Effector memory CD4-positive, alpha-beta T cell (primary cell): ENCODE results near the gene CACNG8.
"Not testable (repeated sequence)": the region's sequence is repeated elsewhere in the genome, so short reads cannot be mapped to it uniquely, and the experiment has no call there.

Experiments used
- DNase-seq, 3 donors: peaks; one replicate each; pipeline ENCODE4 v3.0.0-alpha.2; 2020
- H3K27ac ChIP-seq: 2 replicates; pipeline ENCODE4 v1.7.0; 2013; ENCODE audit warnings: mild to moderate bottlenecking, low read length, moderate library complexity; ENCODE audit not compliant: insufficient read depth, poor library complexity, severe bottlenecking
- H3K27me3 ChIP-seq: replicated peaks from 2 replicates; pipeline ENCODE4 v1.7.0; 2013; ENCODE audit warnings: mild to moderate bottlenecking, low read length; ENCODE audit not compliant: insufficient read depth, control insufficient read depth, poor library complexity, severe bottlenecking
- H3K36me3 ChIP-seq: 2 replicates; pipeline ENCODE4 v1.7.0; 2013; ENCODE audit warnings: mild to moderate bottlenecking, low read length, moderate library complexity; ENCODE audit not compliant: control insufficient read depth, insufficient read depth
- H3K4me1 ChIP-seq: 2 replicates; pipeline ENCODE4 v1.7.0; 2013; ENCODE audit warnings: low read length, mild to moderate bottlenecking; ENCODE audit not compliant: control insufficient read depth, insufficient read depth, poor library complexity, severe bottlenecking
- H3K4me3 ChIP-seq: 2 replicates; pipeline ENCODE4 v1.7.0; 2013; ENCODE audit warnings: low read length, low read depth, mild to moderate bottlenecking; ENCODE audit not compliant: insufficient read depth, poor library complexity, severe bottlenecking
- H3K9me3 ChIP-seq: 2 replicates; pipeline ENCODE4 v1.7.0; 2013; ENCODE audit warnings: mild to moderate bottlenecking, low read length, moderate library complexity; ENCODE audit not compliant: control insufficient read depth

The CACNG8 gene

DNA sequence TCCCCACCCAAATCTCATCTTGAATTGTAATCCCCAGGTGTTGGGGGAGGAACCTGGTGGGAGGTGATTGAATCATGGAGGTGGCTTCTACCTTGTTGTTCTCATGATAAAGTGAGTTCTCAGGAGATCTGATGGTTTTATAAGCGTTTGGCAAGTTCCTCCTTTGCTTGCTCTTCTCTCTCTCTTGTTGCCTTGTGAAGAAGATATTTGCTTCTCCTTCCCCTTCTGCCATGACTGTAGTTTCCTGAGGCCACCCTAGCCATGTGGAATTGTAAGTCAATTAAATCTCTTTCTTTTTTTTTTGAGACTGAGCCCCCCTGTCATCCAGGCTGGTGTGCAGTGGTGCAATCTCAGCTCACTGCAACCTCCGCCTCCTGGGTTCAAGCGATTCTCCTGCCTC, 66.6 kb downstream of the CACNG8 start:
- H3K4me1 ChIP-seq: no peaks in the 10 kb centered on the region
- no peak overlapping the region for H3K27ac ChIP-seq
- no peaks in the 10 kb centered on the region for H3K36me3 ChIP-seq
- no peak for DNase-seq
- no peak overlapping the region for H3K4me3 ChIP-seq
- no peaks in the 10 kb centered on the region for H3K27me3 ChIP-seq
- H3K9me3 ChIP-seq: no peaks in the 10 kb centered on the region

DNA sequence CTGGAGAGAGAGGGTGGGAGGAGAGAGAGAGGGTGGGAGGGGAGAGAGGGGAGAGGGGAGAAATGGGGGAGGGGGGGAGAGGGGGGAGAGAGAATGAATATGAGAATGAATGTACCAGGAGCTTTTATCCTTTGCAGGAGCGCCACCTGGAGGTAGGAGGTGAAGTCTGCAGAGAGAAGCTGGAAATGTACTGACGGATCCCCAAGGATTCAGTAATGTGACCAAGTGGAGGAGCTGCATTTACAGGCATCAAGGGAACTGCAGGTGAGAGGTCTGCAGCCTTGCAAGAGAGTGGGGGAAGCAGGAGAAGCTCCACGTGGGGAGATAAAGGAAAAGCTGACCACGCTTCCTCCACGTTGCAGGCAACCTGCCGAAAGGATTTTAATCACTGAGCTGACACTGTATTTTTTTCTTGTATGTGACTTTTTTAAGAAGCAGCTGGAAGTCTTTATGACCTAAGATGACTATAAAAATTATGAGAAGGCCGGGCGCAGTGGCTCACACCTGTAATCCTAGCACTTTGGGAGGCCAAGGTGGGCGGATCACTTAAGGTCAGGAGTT, 67.3 kb downstream of the CACNG8 start:
- no peaks in the 10 kb centered on the region for H3K36me3 ChIP-seq
- no peak overlapping the region for H3K4me3 ChIP-seq
- H3K4me1 ChIP-seq: no peaks in the 10 kb centered on the region
- H3K27ac ChIP-seq: no peak overlapping the region
- DNase-seq: peak; percentile 15 to 37 (median 26)
- H3K27me3 ChIP-seq: no peaks in the 10 kb centered on the region
- no peaks in the 10 kb centered on the region for H3K9me3 ChIP-seq

DNA sequence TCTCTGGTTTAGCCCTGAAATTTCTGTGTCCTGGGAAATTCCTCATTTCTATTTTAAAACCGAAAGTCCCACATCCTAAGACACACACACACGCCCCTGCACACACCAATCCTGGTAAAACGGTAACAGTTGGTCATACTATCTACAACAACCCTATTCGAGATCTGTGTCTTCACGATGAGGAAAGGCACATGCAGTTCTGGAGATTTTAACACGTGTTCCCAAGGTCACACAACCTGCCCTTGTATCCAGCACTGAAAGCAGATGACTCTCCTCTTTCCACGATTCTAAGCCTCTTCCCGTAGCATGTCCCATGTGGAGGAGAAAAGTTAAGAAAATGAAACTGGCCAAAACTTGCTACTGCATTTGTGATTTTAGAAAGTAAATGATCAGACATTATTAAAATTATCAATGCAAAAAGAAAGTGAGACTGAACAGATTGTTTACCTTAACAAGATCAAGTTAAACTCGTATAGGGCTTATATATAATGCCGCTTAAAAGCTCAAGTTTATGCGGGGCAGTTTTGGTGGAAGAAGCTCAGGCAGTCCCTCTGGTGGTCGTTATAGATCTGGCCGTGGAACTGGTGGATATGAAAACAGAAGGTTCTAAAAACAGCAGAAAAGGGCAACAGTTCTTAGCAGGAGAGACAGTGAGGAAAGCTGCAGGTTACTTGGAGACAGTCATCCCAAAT, 68.3 kb downstream of the CACNG8 start:
- no peak for DNase-seq
- Histone ChIP-seq H3K4me1 (no peaks in the 10 kb centered on the region), H3K9me3 (no peaks in the 10 kb centered on the region), H3K27me3 (no peaks in the 10 kb centered on the region), H3K4me3 (no peak overlapping the region), H3K36me3 (no peaks in the 10 kb centered on the region), H3K27ac (no peak overlapping the region)

GRCh38 chr19:54035215-54036178, 72.8 kb downstream of the CACNG8 start:
- DNase-seq: no peak
- H3K27ac ChIP-seq: no peak overlapping the region

GRCh38 chr19:54036542-54036941, 73.8 kb downstream of the CACNG8 start:
- not testable (repeated sequence) for H3K36me3 ChIP-seq, H3K4me3 ChIP-seq, H3K4me1 ChIP-seq, H3K9me3 ChIP-seq, H3K27me3 ChIP-seq, DNase-seq, H3K27ac ChIP-seq

More at GRCh38 chr19:54035215-54036178, 72.8 kb downstream of the CACNG8 start:
- H3K4me1 ChIP-seq: no peaks in the 10 kb centered on the region
- no peaks in the 10 kb centered on the region for H3K9me3 ChIP-seq
- no peak overlapping the region for H3K4me3 ChIP-seq
- H3K36me3 ChIP-seq: no peaks in the 10 kb centered on the region
- no peaks in the 10 kb centered on the region for H3K27me3 ChIP-seq
